GM12878 (cell line): ENCODE measurements around the gene SERPINF2. TPM values are rescaled to one million over a fixed set of nuclear protein-coding genes. Genes with fewer than 3 reads are reported as not detected.
A peak's percentile ranks its signal among the peaks of the same experiment; 100 is the strongest.

Source experiments
- BRCA1 ChIP-seq: IDR thresholded peaks from 2 replicates; pipeline ENCODE4 v1.6.1; 2011; ENCODE audit warnings: low read depth, low read length, improper control_type of control experiment
- HCFC1 ChIP-seq: fragments of 150-350 bp; IDR thresholded peaks from 2 replicates; pipeline ENCODE4 v1.6.1; 2014; ENCODE audit warnings: low read length
- NR2F1 ChIP-seq: fragments of 450-650 bp; conservative IDR thresholded peaks from 2 replicates; pipeline ENCODE4 v1.6.1; 2017; ENCODE audit warnings: mild to moderate bottlenecking
- RBBP5 ChIP-seq: fragments of 200-600 bp; sonication (generic); conservative IDR thresholded peaks from 2 replicates; pipeline ENCODE4 v1.6.1; 2016
- RFX5 ChIP-seq: IDR thresholded peaks from 2 replicates; pipeline ENCODE4 v1.6.1; 2011; ENCODE audit warnings: low read depth, low read length, improper control_type of control experiment
- RUNX3 ChIP-seq: IDR thresholded peaks from 2 replicates; pipeline ENCODE4 v1.6.1; 2012; ENCODE audit warnings: low read length, inconsistent platforms
- SREBF2 ChIP-seq: IDR thresholded peaks from 2 replicates; pipeline ENCODE4 v1.6.1; 2012; ENCODE audit warnings: mild to moderate bottlenecking, low read length
- TBL1XR1 ChIP-seq: IDR thresholded peaks from 2 replicates; pipeline ENCODE4 v1.6.1; 2012; ENCODE audit warnings: low read depth, low read length, improper control_type of control experiment
- WRNIP1 ChIP-seq: IDR thresholded peaks from 2 replicates; pipeline ENCODE4 v1.6.1; 2011; ENCODE audit warnings: low read depth, low read length, improper control_type of control experiment, borderline replicate concordance
- ZZZ3 ChIP-seq: IDR thresholded peaks from 2 replicates; pipeline ENCODE4 v1.6.1; 2011; ENCODE audit warnings: low read depth; ENCODE audit not compliant: control insufficient read depth, insufficient read length
- polyA plus RNA-seq, 11 experiments: library from polyadenylated mRNA; depleted of rRNA in 4 of 11; unstranded in 6 of 11; stranded (reverse) in 5 of 11; fragments of >200 nt; fragmentation: Nextera tagmentation in 4 of 11; fragmentation: Illumina TruSeq in 1 of 11; extraction: Ambion mirVana in 4 of 11; extraction: Trizol in 1 of 11; gene quantifications; 1 replicate in 1 of 11; 2 replicates in 10 of 11; pipeline versions ENCODE4 v1.2.1 to v1.2.3, GENCODE V29; 2011 to 2016; ENCODE audit warnings: inconsistent platforms in 2 of 11, missing spikeins in 2 of 11, low read depth in 1 of 11
- total RNA-seq, 4 experiments: library from RNA; depleted of rRNA in 3 of 4; stranded (reverse); fragments of >200 nt in 3 of 4; fragmentation: Illumina TruSeq in 1 of 4; extraction: Trizol in 1 of 4; gene quantifications; 2 replicates each; pipeline versions ENCODE4 v1.2.1 to v1.2.3, GENCODE V29; 2013 to 2021
- TF ChIP-seq, protein P1 (sequence below): fragments of 450-650 bp; IDR thresholded peaks from 2 replicates; pipeline ENCODE4 v1.6.1; 2017; ENCODE audit warnings: mild to moderate bottlenecking, moderate library complexity
- TF ChIP-seq, protein P2 (sequence below): fragments of 450-650 bp; IDR thresholded peaks from 2 replicates; pipeline ENCODE4 v1.6.1; 2018; ENCODE audit warnings: borderline replicate concordance, mild to moderate bottlenecking; ENCODE audit not compliant: partially characterized antibody
- TF ChIP-seq, protein P3 (sequence below): fragments of 450-650 bp; IDR thresholded peaks from 2 replicates; pipeline ENCODE4 v1.6.1; 2014; ENCODE audit warnings: mild to moderate bottlenecking
- TF ChIP-seq, protein P4 (sequence below), 3 experiments: IDR thresholded peaks in 2 of 3; conservative IDR thresholded peaks in 1 of 3; 2 replicates each; pipeline ENCODE4 v1.5.1; 2011; ENCODE audit warnings: low read depth in 3 of 3, low read length in 3 of 3, mild to moderate bottlenecking in 3 of 3, control low read depth in 2 of 3, moderate library complexity in 2 of 3, inconsistent platforms in 1 of 3, mixed read lengths in 1 of 3; ENCODE audit not compliant: control insufficient read depth in 2 of 3, insufficient read depth in 1 of 3; ENCODE audit errors: extremely low read depth in 1 of 3

SERPINF2 gene
- total and polyA plus RNA-seq, 10 of the 15 experiments (the other 5 are each of a cell fraction or from before 2014, with no cell fraction given) = 0.04 to 0.21 (median 0.12) TPM; not detected in 6

DNA sequence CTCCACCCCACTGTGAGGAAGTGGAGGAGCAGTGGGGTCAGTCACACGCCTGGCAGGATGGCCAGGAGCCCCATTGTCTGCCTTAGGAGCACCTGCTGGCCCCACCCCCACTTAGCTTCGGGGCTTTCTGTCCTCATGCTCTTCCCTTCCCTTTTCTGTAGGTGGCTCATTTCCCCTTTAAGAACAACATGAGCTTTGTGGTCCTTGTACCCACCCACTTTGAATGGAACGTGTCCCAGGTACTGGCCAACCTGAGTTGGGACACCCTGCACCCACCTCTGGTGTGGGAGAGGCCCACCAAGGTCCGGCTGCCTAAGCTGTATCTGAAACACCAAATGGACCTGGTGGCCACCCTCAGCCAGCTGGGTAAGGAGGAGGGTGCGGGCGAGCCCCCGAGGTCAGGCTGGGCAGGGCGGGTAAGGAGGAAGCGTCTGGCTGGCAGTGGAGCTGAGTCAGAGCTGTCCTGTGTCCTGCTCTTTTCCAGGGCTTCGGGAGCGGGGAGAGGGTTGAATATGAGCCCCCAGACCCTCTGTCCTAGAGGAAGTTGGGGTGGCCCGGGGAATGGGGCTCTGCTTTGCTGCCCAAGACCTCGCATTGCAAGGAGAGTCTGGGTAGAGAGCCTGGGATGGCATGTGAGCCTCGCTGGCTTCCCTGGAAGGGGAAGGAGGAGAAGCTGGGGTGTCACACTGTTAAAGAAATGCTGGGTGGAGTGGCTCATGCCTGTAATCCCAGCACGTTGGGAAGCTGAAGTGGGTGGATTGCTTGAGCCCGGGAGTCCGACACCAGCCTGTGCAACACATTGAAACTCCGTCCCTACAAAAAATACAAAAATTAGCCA lies 10.0 kb downstream of the SERPINF2 start (continued):
- TF ChIP-seq, protein P1, sequence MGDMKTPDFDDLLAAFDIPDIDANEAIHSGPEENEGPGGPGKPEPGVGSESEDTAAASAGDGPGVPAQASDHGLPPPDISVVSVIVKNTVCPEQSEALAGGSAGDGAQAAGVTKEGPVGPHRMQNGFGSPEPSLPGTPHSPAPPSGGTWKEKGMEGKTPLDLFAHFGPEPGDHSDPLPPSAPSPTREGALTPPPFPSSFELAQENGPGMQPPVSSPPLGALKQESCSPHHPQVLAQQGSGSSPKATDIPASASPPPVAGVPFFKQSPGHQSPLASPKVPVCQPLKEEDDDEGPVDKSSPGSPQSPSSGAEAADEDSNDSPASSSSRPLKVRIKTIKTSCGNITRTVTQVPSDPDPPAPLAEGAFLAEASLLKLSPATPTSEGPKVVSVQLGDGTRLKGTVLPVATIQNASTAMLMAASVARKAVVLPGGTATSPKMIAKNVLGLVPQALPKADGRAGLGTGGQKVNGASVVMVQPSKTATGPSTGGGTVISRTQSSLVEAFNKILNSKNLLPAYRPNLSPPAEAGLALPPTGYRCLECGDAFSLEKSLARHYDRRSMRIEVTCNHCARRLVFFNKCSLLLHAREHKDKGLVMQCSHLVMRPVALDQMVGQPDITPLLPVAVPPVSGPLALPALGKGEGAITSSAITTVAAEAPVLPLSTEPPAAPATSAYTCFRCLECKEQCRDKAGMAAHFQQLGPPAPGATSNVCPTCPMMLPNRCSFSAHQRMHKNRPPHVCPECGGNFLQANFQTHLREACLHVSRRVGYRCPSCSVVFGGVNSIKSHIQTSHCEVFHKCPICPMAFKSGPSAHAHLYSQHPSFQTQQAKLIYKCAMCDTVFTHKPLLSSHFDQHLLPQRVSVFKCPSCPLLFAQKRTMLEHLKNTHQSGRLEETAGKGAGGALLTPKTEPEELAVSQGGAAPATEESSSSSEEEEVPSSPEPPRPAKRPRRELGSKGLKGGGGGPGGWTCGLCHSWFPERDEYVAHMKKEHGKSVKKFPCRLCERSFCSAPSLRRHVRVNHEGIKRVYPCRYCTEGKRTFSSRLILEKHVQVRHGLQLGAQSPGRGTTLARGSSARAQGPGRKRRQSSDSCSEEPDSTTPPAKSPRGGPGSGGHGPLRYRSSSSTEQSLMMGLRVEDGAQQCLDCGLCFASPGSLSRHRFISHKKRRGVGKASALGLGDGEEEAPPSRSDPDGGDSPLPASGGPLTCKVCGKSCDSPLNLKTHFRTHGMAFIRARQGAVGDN = peak; percentile 43; the same call in 1 of the 2 replicates
- TF ChIP-seq BRCA1 = no peak
- TF ChIP-seq NR2F1 = 0 out of 2 replicates have a peak, but pooled peaks have one; percentile 15
- TF ChIP-seq, protein P2, sequence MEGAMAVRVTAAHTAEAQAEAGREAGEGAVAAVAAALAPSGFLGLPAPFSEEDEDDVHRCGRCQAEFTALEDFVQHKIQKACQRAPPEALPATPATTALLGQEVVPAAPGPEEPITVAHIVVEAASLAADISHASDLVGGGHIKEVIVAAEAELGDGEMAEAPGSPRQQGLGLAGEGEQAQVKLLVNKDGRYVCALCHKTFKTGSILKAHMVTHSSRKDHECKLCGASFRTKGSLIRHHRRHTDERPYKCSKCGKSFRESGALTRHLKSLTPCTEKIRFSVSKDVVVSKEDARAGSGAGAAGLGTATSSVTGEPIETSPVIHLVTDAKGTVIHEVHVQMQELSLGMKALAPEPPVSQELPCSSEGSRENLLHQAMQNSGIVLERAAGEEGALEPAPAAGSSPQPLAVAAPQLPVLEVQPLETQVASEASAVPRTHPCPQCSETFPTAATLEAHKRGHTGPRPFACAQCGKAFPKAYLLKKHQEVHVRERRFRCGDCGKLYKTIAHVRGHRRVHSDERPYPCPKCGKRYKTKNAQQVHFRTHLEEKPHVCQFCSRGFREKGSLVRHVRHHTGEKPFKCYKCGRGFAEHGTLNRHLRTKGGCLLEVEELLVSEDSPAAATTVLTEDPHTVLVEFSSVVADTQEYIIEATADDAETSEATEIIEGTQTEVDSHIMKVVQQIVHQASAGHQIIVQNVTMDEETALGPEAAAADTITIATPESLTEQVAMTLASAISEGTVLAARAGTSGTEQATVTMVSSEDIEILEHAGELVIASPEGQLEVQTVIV = no peak
- no peak for TF ChIP-seq RFX5
- no peak for TF ChIP-seq TBL1XR1
- TF ChIP-seq, protein P3, sequence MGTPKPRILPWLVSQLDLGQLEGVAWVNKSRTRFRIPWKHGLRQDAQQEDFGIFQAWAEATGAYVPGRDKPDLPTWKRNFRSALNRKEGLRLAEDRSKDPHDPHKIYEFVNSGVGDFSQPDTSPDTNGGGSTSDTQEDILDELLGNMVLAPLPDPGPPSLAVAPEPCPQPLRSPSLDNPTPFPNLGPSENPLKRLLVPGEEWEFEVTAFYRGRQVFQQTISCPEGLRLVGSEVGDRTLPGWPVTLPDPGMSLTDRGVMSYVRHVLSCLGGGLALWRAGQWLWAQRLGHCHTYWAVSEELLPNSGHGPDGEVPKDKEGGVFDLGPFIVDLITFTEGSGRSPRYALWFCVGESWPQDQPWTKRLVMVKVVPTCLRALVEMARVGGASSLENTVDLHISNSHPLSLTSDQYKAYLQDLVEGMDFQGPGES = no peak
- TF ChIP-seq, protein P4, sequence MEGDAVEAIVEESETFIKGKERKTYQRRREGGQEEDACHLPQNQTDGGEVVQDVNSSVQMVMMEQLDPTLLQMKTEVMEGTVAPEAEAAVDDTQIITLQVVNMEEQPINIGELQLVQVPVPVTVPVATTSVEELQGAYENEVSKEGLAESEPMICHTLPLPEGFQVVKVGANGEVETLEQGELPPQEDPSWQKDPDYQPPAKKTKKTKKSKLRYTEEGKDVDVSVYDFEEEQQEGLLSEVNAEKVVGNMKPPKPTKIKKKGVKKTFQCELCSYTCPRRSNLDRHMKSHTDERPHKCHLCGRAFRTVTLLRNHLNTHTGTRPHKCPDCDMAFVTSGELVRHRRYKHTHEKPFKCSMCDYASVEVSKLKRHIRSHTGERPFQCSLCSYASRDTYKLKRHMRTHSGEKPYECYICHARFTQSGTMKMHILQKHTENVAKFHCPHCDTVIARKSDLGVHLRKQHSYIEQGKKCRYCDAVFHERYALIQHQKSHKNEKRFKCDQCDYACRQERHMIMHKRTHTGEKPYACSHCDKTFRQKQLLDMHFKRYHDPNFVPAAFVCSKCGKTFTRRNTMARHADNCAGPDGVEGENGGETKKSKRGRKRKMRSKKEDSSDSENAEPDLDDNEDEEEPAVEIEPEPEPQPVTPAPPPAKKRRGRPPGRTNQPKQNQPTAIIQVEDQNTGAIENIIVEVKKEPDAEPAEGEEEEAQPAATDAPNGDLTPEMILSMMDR (IDR thresholded peaks at IDR 0.05 in 2 of 3, conservative IDR thresholded peaks at IDR 0.05 in 1 of 3; ENCODE audit: control insufficient read depth in 2 of 3, extremely low read depth in 1 of 3, insufficient read depth in 1 of 3, low read depth in 3 of 3, low read length in 3 of 3) = 0 out of 6 replicates have a peak, but pooled peaks of 1 of the 3 experiments have one; percentile 11
- TF ChIP-seq WRNIP1 = no peak
- no peak for TF ChIP-seq HCFC1
- TF ChIP-seq RUNX3 = no peak
- TF ChIP-seq SREBF2 = no peak
- no peak for TF ChIP-seq ZZZ3
- no peak for TF ChIP-seq RBBP5
- TF ChIP-seq, all 136 proteins: peak for 10
